Neural cell (in vitro differentiated cells): Measurements from ENCODE around the gene DEPDC5. TPM values are rescaled to one million over a fixed set of nuclear protein-coding genes. Genes with fewer than 3 reads are reported as not detected.

Source experiments
- H2AFZ ChIP-seq: fragments of 200-600, 300-800 bp; sonication (generic), shearing (Covaris generic); 2 replicates; pipeline ENCODE4 v1.6.0; 2014; ENCODE audit warnings: low read depth, mild to moderate bottlenecking, antibody characterized with exemption, low read length, moderate library complexity
- H3F3A ChIP-seq: fragments of 200-600 bp; shearing (Covaris generic); 2 replicates; pipeline ENCODE4 v1.6.1; 2016; ENCODE audit warnings: mild to moderate bottlenecking, moderate library complexity, mixed read lengths, antibody characterized with exemption, low read length; ENCODE audit not compliant: insufficient read depth, poor library complexity, severe bottlenecking
- H3K27ac ChIP-seq: fragments of 200-600, 300-800 bp; sonication (generic), shearing (Covaris generic); 2 replicates; pipeline ENCODE4 v1.5.1; 2014; ENCODE audit warnings: mild to moderate bottlenecking, low read length, moderate library complexity
- H3K27me3 ChIP-seq: fragments of 300-800, 200-600 bp; sonication (generic), shearing (Covaris generic); 2 replicates; pipeline ENCODE4 v1.6.0; 2014; ENCODE audit warnings: mild to moderate bottlenecking, low read depth, low read length, moderate library complexity; ENCODE audit not compliant: insufficient read depth
- H3K36me3 ChIP-seq: fragments of 300-800, 200-600 bp; sonication (generic), shearing (Covaris generic); 2 replicates; pipeline ENCODE4 v1.5.1; 2014; ENCODE audit warnings: mild to moderate bottlenecking, antibody characterized with exemption, low read length, moderate library complexity; ENCODE audit not compliant: insufficient read depth
- H3K4me2 ChIP-seq: fragments of 300-800, 200-600 bp; sonication (generic), shearing (Covaris generic); 2 replicates; pipeline ENCODE4 v1.6.0; 2014; ENCODE audit warnings: mild to moderate bottlenecking, low read length
- H3K4me3 ChIP-seq: fragments of 300-800, 200-600 bp; sonication (generic), shearing (Covaris generic); 2 replicates; pipeline ENCODE4 v1.5.1; 2014; ENCODE audit warnings: mild to moderate bottlenecking, low read length, moderate library complexity
- H3K79me2 ChIP-seq: fragments of 200-600 bp; shearing (Covaris generic); replicated peaks from 2 replicates; pipeline ENCODE4 v1.6.0; 2014; ENCODE audit warnings: mild to moderate bottlenecking, low read length, moderate library complexity; ENCODE audit not compliant: insufficient read depth
- H3K9ac ChIP-seq: fragments of 300-800, 200-600 bp; sonication (generic), shearing (Covaris generic); 2 replicates; pipeline ENCODE4 v1.6.1; 2016; ENCODE audit warnings: mild to moderate bottlenecking, low read length, mixed read lengths
- H3K9me2 ChIP-seq: fragments of 200-600 bp; shearing (Covaris generic); 2 replicates; pipeline ENCODE4 v1.6.1; 2016; ENCODE audit warnings: mild to moderate bottlenecking, low read length, mixed read lengths; ENCODE audit not compliant: insufficient read depth
- H3K9me3 ChIP-seq: fragments of 200-600, 300-800 bp; sonication (generic), shearing (Covaris generic); 2 replicates; pipeline ENCODE4 v1.6.1; 2016; ENCODE audit warnings: mild to moderate bottlenecking, mixed run types, low read length, moderate library complexity, mixed read lengths
- H4K20me1 ChIP-seq: fragments of 200-600 bp; shearing (Covaris generic); 2 replicates; pipeline ENCODE4 v1.6.1; 2016; ENCODE audit warnings: mild to moderate bottlenecking, mixed run types; ENCODE audit not compliant: insufficient read depth
- EP300 ChIP-seq: fragments of 450-650 bp; conservative IDR thresholded peaks from 2 replicates; pipeline ENCODE4 v1.6.1; 2014; ENCODE audit warnings: antibody characterized with exemption, mild to moderate bottlenecking, moderate library complexity; ENCODE audit not compliant: poor library complexity, severe bottlenecking
- EZH2 ChIP-seq: fragments of 200-600, 300-800 bp; shearing (Covaris generic), sonication (generic); IDR thresholded peaks from 2 replicates; pipeline ENCODE4 v1.6.1; 2014; ENCODE audit warnings: antibody characterized with exemption, low read length, borderline replicate concordance, mild to moderate bottlenecking; ENCODE audit not compliant: insufficient read depth, poor library complexity, severe bottlenecking
- MXI1 ChIP-seq: fragments of 450-650 bp; conservative IDR thresholded peaks from 2 replicates; pipeline ENCODE4 v1.6.1; 2014; ENCODE audit warnings: antibody characterized with exemption, mild to moderate bottlenecking; ENCODE audit not compliant: poor library complexity, severe bottlenecking
- POLR2AphosphoS5 ChIP-seq: IDR thresholded peaks from 2 replicates; pipeline ENCODE4 v1.6.1; 2012
- RAD21 ChIP-seq: fragments of 450-650 bp; conservative IDR thresholded peaks from 2 replicates; pipeline ENCODE4 v1.6.1; 2014; ENCODE audit warnings: antibody characterized with exemption, mild to moderate bottlenecking, moderate library complexity
- REST ChIP-seq: IDR thresholded peaks from 2 replicates; pipeline ENCODE4 v1.6.1; 2012; ENCODE audit warnings: borderline replicate concordance
- SMC3 ChIP-seq: fragments of 450-650 bp; conservative IDR thresholded peaks from 2 replicates; pipeline ENCODE4 v1.6.1; 2014; ENCODE audit warnings: antibody characterized with exemption, mild to moderate bottlenecking, moderate library complexity; ENCODE audit not compliant: poor library complexity
- TAF1 ChIP-seq: IDR thresholded peaks from 2 replicates; pipeline ENCODE4 v1.6.1; 2012; ENCODE audit warnings: low read depth
- polyA plus RNA-seq: library from polyadenylated mRNA; depleted of rRNA; stranded (reverse); fragments of >200 nt; gene quantifications from 2 replicates; pipeline ENCODE4 v1.2.3, GENCODE V29; 2014
- TF ChIP-seq, protein P1 (sequence below): fragments of 450-650 bp; IDR thresholded peaks from 2 replicates; pipeline ENCODE4 v1.5.1; 2014; ENCODE audit warnings: antibody characterized with exemption, mild to moderate bottlenecking, moderate library complexity; ENCODE audit not compliant: poor library complexity, severe bottlenecking

The DEPDC5 gene
- polyA plus RNA-seq, 1 donor from 2014 or later, result 11.3 TPM

DNA sequence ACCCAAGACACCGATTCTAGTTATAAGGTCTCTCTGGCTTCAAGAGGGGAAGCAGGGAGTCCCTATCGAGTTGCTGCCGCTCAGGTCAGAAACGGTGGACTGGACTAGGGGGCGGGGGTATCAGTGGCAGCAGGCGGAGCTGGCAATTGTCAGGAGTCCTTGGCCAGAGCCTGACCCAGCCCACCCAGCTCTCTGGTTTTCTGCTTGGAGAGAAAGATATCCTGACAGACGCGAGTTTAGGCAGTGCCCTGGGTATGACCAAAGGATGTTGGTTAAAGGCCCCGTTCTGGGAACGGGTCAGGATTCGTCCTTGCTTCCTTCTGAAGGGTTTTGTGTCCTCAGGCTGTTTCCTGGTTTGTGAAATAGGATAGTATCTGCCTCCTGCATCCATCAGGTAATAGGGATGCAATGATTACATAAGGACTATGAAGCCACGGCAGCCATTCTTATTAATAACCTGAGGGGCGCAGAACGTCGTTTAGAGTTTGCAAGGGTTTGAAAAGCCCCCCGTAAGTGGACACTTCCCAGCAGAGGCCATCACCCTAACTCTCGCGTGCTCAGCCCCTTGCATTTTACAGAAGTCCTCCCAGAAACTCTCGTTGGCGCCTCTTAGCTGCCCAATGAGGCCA lies 700 bp upstream of the DEPDC5 start:
- Histone ChIP-seq H3K4me2 (peak overlapping the region; percentile 66), H3K79me2 (peaks cover 10% of the 10 kb centered on the region), H3K9me3 (no peaks in the 10 kb centered on the region), H3K4me3 (peak overlapping the region; percentile 82), H3K27me3 (no peaks in the 10 kb centered on the region), H2AFZ (peak overlapping the region; percentile 60), H3K27ac (peak overlapping the region; percentile 94), H3K9ac (peak overlapping the region; percentile 86), H3K36me3 (no peaks in the 10 kb centered on the region), H3F3A (peaks cover 5% of the 10 kb centered on the region), H3K9me2 (no peaks in the 10 kb centered on the region), H4K20me1 (no peaks in the 10 kb centered on the region)
- TF ChIP-seq POLR2AphosphoS5, result no peak
- TF ChIP-seq RAD21, result no peak
- no peak for TF ChIP-seq MXI1
- no peak for TF ChIP-seq REST
- no peak for TF ChIP-seq EP300
- no peak for TF ChIP-seq SMC3
- TF ChIP-seq EZH2, result no peak
- TF ChIP-seq, protein P1, sequence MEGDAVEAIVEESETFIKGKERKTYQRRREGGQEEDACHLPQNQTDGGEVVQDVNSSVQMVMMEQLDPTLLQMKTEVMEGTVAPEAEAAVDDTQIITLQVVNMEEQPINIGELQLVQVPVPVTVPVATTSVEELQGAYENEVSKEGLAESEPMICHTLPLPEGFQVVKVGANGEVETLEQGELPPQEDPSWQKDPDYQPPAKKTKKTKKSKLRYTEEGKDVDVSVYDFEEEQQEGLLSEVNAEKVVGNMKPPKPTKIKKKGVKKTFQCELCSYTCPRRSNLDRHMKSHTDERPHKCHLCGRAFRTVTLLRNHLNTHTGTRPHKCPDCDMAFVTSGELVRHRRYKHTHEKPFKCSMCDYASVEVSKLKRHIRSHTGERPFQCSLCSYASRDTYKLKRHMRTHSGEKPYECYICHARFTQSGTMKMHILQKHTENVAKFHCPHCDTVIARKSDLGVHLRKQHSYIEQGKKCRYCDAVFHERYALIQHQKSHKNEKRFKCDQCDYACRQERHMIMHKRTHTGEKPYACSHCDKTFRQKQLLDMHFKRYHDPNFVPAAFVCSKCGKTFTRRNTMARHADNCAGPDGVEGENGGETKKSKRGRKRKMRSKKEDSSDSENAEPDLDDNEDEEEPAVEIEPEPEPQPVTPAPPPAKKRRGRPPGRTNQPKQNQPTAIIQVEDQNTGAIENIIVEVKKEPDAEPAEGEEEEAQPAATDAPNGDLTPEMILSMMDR, result no peak

DNA sequence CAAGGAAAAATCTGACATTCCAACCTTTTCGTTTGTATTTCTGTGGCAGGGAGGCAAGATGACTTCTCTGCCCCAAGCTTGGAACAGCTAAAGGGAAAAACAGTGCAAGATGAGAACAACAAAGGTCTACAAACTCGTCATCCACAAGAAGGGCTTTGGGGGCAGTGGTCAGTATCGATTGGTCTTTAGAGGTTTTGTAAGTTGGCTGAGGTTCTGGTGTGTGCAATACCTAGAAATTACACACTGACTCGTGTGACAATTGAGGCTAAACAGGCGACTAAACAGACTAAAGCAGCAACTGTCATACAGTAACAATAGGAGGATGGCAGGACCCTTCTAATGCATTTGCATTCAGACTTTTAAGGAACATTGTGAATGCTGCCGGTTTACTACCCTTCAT lies 994 bp downstream of the DEPDC5 start:
- Histone ChIP-seq H3K4me2 (peak overlapping the region; percentile 69), H3K9ac (peak overlapping the region; percentile 86), H3K27me3 (no peaks in the 10 kb centered on the region), H2AFZ (peak overlapping the region; percentile 24), H3F3A (peaks cover 5% of the 10 kb centered on the region), H3K9me3 (no peaks in the 10 kb centered on the region), H3K27ac (peak overlapping the region; percentile 26), H3K4me3 (peak overlapping the region; percentile 82), H4K20me1 (no peaks in the 10 kb centered on the region), H3K79me2 (no peaks in the 10 kb centered on the region), H3K36me3 (no peaks in the 10 kb centered on the region), H3K9me2 (no peaks in the 10 kb centered on the region)
- TF ChIP-seq EZH2, result no peak
- TF ChIP-seq REST, result no peak
- TF ChIP-seq EP300, result no peak
- TF ChIP-seq TAF1, result no peak
- TF ChIP-seq, protein P1, result no peak
